A549 treated with Hydrocortisone at 1 μM for 4 hours (cell line): ENCODE data around the gene SMIM21. TPM values are rescaled to one million over a fixed set of nuclear protein-coding genes. Genes with fewer than 3 reads are reported as not detected.

Experiments used
- total RNA-seq: library from RNA; stranded (reverse); fragments of 200-300 nt; extraction: Qiagen RNA extraction; gene quantifications from 5 replicates; pipeline ENCODE4 v1.2.3, GENCODE V29; 2022

SMIM21 gene
- not detected in 5 replicates for total RNA-seq

DNA sequence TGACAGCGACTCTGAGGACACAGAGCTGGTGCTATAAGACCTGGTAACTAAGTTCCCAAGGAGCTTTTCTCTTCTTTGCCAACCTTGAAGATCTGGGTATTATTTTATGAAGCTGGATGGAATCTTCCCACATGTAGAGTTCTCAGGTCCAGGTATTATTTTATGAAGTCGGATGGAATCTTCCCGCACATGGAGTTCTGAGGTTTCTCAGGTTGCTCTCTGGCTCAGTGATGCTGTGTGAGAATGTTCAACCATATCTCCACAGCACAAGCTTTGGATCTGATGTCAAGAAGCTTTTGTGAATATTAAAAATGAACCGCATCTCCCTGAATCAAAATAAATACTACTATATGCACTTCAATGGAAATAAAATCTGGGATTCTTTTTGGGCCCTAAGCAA is at the start of gene SMIM21:
Gene SMIM21 (minus strand): TSS at position 101 of the 400 bp plus-strand sequence. CDS start 140 bp downstream, outside the sequence.

Other genes with a start within 250 kb of the SMIM21 start
- 14.6 to 20.3 TPM (median 16.2 TPM) in 5 replicates for gene PTGR3, start 218.6 kb downstream of the SMIM21 start, total RNA-seq
- 5.5 to 6.4 TPM (median 6.1 TPM) in 5 replicates for gene TSHZ1, start 216.9 kb downstream of the SMIM21 start, total RNA-seq